ENCODE measurements around the gene NNT.
"Not testable (repeated sequence)": the region's sequence is repeated elsewhere in the genome, so short reads cannot be mapped to it uniquely, and the experiment has no call there.

The NNT gene

DNA sequence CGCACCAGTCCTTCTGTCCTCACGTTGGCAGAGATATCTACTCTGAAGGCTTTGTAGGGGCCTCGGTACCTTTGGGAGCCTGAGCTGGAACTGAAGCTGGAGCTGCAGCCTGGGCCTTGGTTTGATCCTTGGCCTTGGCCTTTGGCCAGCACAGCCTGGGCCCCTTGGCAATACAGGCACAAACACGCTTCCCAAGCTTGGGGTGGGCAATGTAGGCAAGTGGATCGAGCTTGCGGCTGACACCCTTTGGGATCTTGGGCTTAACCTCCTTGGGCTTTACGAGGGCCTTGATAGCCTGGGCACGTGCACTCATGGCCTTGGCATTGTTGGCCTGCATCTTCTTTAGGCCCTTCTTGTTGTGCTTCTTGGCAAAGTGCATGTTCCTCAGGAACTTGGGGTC, 63.7 kb downstream of the NNT start:
- DNase-seq (ENCODE audit: low read depth), result not testable (repeated sequence)

- not testable (repeated sequence) for DNase-seq (ENCODE audit: low read depth)
Observed at GRCh38 chr5:43667379-43667778, 64.4 kb downstream of the NNT start.

GRCh38 chr5:43674536-43674935, 71.6 kb downstream of the NNT start:
- no peak for DNase-seq (ENCODE audit: low read depth)

GRCh38 chr5:43675357-43675756, 72.4 kb downstream of the NNT start:
- no peak for DNase-seq (ENCODE audit: low read depth)

- no peak for DNase-seq (ENCODE audit: low read depth)
Observed at GRCh38 chr5:43676083-43676840, 73.3 kb downstream of the NNT start.

GRCh38 chr5:43677253-43677652, 74.3 kb downstream of the NNT start:
- DNase-seq (ENCODE audit: low read depth), result no peak

GRCh38 chr5:43679214-43679613, 76.2 kb downstream of the NNT start:
- no peak for DNase-seq (ENCODE audit: low read depth)

DNA sequence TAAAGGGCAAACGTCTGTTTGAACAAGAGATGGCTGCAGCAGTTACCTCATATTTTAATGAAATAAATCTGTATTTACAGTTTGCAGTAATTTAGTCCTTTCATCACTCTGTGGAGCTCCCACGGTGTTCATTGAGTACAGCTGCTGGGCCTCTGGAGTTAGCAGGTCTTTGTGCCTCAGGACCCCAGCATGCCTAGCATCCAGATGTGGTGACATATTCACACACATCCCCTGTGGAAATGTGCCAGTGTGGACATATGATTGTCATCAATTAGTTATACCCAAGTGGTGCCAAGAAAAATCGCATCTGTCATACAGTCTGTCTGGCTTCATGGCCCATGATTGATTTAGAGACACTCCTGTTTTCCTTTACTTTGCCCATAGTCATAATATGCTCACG, 77.3 kb downstream of the NNT start:
- no peak for DNase-seq (ENCODE audit: low read depth)

DNA sequence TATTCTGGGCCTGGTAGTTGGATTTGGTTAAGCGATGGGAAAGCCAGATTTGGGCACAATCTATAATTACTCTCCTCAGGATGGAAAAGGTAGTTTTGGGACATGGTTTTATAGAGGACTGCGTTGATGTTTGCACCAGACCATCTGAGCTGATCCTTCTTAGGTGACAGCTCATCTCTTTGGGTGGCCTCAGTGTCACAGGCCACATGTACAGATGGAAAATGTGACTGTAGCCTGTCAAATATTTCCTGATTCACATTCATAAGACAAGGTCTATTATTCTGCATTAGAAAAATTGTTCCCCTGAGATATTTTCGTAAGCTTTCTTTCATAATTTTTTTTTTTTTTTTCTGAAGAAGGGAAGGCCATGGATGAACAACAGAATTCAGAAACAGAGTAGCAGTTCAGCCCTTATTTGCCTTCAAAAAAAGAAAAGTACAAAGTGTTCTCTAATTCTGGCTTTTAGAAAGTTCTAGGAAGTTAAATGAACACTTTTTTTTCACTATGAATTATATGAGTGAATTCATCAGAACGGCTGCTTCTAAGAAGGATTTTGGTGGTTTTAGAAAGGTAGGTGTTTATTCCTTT, 81.0 kb downstream of the NNT start:
- no peak for DNase-seq (ENCODE audit: low read depth)

- no peak for DNase-seq (ENCODE audit: low read depth)
Observed at GRCh38 chr5:43685252-43685950, 82.4 kb downstream of the NNT start.

DNA sequence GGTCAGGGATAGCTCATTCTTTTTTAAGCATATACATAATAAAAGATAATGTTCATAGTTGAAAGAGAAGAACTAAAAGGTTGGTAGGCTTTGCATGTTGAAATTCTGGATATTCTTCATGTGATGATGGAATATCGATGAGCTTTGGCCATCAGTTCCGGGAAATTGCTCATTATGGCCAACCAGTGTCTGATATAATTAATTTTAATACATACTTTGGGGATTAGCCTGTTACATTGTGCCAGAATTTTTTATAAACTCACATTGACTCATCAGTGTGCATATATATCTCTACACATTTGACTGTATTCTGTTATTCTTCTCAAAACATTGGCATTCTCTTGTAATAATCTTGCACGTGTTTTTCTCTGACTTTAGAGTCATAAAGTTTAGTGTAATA, 84.3 kb downstream of the NNT start:
- DNase-seq (ENCODE audit: low read depth), result no peak

DNA sequence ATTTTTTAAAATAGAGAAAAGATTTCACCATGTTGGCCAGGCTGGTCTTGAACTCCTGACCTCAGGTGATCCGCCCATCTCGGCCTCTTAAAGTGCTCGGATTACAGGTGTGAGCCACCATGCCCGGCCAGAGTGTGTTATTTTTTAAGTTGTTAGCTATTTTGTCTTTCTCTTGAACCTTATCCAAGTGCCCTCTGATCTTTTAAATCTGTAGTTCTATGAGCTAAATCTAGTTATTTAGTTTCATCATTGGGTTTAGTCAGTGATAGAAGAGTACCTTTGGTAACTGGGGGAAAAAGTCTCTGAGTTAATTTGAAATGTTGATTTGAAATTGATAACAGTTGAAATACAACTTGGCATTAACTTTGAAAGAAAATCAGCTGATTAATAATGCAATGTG, 88.3 kb downstream of the NNT start:
- no peak for DNase-seq (ENCODE audit: low read depth)

DNA sequence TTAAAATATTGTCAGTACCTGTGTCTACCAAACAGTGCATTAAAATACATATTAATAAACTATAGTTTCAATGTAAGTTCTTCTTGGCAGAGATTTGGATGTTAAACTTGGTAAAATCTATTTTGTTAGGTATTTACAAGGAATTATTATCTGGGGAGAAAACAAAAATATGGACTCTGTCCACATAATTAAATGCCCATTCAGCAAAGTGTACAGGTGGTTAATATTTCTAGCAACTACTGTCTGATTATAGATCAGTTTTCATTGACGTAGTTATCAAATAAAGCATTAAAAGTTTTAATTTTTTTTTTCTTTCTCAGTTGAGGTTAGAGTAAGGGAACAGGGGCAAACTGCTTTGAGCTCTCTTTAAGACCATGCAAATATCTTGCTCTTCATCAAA, 88.9 kb downstream of the NNT start:
- no peak for DNase-seq (ENCODE audit: low read depth)

- DNase-seq (ENCODE audit: low read depth), result no peak
Observed at GRCh38 chr5:43693411-43693810, 90.4 kb downstream of the NNT start.

GRCh38 chr5:43694027-43694426, 91.0 kb downstream of the NNT start:
- DNase-seq (ENCODE audit: low read depth), result no peak

DNA sequence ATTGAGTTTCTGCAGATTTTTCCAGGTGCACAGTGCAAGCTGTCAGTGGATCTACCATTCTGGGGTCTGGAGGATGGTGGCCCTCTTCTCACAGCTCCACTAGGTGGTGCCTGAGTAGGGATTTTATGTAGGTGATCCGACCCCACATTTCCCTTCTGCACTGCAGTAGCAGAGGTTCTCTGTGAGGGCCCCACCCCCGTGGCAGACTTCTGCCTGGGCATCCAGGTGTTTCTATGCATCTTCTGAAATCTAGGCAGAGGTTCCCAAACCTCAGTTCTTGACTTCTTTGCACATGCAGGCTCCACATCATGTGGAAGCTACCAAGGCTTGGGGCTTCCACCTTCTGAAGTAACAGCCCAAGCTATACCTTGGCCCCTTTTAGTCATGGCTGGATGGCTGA, 93.5 kb downstream of the NNT start:
- not testable (repeated sequence) for DNase-seq (ENCODE audit: low read depth)

- no peak for DNase-seq (ENCODE audit: low read depth)
Observed at GRCh38 chr5:43699910-43700309, 96.9 kb downstream of the NNT start.

DNA sequence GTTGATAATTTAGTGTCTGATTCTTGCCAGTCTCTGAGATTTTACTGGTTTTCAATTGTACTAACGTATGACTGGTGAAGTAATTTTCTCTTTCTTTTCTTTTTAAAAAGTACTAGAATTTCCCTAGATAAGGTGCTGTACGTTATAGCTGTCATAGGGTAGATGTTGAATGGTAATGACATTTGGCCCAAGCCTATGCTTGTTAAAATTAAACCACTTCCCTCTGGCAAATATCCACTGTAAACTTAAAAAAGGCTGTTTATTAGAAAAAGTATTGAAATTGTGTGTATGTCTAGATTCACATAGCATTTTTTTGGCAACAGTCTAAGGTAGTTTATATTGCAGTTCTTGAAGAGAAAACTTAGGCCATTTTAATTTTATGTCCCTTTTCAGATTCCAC, 97.6 kb downstream of the NNT start:
- DNase-seq (ENCODE audit: low read depth), result no peak

GRCh38 chr5:43701227-43701626, 98.2 kb downstream of the NNT start:
- DNase-seq (ENCODE audit: low read depth), result no peak

DNA sequence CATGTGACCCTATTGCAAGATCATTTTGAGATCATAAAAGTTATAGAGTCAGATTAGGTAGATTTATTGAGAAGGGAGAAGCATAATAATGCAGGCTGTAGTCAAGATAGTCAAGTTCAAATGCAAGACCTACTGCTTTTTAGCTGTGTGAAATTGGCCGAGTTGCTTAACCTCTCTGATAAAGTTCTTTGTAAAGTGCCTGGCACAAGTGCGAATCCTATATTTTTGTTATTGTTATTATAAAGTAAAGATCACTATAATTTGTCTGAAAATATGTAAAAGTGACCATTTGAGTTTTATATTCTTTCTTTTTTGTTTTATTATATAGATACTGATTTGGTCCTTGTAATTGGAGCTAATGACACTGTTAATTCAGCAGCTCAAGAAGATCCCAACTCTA, 99.3 kb downstream of the NNT start:
- no peak for DNase-seq (ENCODE audit: low read depth)

GRCh38 chr5:43702815-43703214, 99.8 kb downstream of the NNT start:
- no peak for DNase-seq (ENCODE audit: low read depth)

DNA sequence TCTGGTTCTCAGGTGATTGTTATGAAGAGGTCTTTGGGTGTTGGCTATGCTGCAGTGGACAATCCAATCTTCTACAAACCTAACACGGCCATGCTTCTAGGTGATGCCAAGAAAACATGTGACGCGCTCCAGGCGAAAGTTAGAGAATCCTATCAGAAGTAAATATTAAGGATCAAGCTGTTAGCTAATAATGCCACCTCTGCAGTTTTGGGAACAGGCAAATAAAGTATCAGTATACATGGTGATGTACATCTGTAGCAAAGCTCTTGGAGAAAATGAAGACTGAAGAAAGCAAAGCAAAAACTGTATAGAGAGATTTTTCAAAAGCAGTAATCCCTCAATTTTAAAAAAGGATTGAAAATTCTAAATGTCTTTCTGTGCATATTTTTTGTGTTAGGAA, 101.3 kb downstream of the NNT start:
- no peak for DNase-seq (ENCODE audit: low read depth)

DNA sequence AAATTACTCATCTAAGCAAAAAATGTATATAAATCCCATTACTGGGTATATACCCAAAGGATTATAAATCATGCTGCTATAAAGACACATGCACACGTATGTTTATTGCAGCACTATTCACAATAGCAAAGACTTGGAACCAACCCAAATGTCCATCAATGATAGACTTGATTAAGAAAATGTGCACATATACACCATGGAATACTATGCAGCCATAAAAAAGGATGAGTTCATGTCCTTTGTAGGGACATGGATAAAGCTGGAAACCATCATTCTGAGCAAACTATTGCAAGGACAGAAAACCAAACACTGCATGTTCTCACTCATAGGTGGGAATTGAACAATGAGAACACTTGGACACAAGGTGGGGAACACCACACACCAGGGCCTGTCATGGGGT, 103.6 kb downstream of the NNT start:
- DNase-seq (ENCODE audit: low read depth), result not testable (repeated sequence)
